Left kidney (tissue), 2 donors: Measurements from ENCODE around the gene BBS4. TPM values are rescaled to one million over a fixed set of nuclear protein-coding genes. Genes with fewer than 3 reads are reported as not detected.
"Not testable (repeated sequence)": the region's sequence is repeated elsewhere in the genome, so short reads cannot be mapped to it uniquely, and the experiment has no call there.

Experiments used
- DNase-seq: peaks from one replicate; pipeline ENCODE4 v3.0.0-alpha.2; 2013
- polyA plus RNA-seq: library from polyadenylated mRNA; unstranded; fragments of 120-200 nt; gene quantifications from one replicate; pipeline ENCODE4 v1.2.1, GENCODE V29; 2013; ENCODE audit not compliant: insufficient read length

BBS4 gene
- polyA plus RNA-seq, 1 donor = 56.3 TPM

DNA sequence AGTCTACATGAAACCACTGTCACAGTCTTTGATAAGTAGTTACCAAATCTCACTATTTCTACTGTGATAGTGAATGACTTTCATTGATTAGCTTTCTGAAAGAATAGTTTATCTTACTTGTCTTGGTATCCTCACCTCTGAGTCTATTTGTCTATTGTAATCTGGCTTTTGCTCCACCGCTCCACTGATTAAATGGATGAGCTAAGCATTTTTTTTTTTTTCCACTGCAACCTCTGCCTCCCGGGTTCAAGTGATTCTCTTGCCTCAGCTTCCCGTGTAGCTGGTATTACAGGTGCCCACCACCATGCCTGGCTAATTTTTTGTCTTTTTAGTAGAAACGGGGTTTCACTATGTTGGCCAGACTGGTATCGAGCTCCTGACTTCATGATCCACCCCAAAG is 12.9 kb downstream of the BBS4 start:
- DNase-seq = no peak

DNA sequence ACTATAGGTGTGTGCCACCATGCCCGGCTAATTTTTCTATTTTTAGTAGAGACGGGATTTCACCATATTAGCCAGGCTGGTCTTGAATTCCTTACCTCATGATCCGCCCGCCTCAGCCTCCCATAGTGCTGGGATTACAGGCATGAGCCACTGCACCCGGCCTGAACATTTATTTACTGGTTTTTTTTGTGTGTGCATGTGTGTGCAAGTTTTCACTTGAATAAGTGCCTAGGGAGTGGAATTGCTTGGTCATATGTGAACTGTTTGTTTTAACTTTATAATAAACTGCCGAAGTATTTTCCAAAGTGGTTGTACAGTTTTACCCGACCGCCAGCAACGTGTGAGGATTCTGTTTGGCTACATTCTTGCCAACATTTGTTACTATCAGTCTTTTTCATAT is 14.1 kb downstream of the BBS4 start:
- no peak for DNase-seq

- DNase-seq = no peak
Measured at GRCh38 chr15:72706266-72706665, 20.3 kb downstream of the BBS4 start.

- not testable (repeated sequence) for DNase-seq
Measured at GRCh38 chr15:72708551-72709303, 22.7 kb downstream of the BBS4 start.

DNA sequence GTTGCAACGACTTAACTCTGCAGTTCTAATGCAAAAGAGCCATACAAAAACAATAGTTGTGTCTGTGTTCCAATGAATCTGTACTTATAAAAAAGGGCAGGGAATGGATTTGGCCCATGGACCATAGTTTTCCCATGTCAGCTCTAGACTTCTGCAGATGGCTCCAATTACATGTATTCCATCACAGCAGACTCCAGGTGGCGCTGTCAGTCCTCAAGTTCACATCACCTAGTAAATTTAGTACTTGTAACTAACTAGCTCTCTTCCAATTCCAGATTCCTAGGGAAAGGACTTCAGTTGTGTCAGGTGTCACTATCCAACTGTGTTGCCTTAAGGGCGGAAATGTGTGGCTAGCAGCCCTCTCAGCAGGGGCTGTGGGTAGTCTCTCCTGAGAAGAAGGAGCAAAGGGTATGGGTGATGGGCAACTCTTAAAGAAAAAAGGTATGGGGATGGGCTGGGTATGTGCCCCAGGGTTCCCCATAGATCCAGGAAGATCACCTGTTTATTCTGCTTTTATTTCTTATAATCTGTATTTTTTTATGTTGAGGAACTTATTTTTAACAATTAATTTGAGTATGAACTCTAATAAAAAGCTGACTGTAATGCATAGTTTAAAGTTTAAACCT is 36.2 kb downstream of the BBS4 start:
- DNase-seq = peak; percentile 54

GRCh38 chr15:72724028-72724427 is 38.0 kb downstream of the BBS4 start:
- DNase-seq = no peak

DNA sequence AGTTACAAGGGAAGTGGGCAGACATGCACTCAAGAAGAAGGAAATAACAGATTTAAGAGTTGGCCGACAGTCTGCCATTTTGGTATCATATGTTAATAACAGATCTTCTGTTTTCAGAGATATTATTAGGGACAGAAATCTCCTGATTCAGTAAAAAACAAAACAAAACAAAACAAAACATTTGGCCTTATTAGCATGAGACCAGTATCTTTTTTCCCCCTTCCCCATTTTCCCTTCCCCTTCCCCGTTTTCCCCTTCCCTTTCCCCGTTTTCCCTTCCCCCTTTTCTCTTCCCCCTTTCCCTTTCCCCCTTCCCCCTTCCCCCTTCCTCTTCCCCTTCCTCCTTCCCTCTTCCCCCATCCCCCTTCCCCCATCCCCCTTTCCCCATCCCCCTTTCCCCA is 39.4 kb downstream of the BBS4 start:
- DNase-seq = no peak

GRCh38 chr15:72725851-72726250 is 39.8 kb downstream of the BBS4 start:
- DNase-seq = not testable (repeated sequence)

DNA sequence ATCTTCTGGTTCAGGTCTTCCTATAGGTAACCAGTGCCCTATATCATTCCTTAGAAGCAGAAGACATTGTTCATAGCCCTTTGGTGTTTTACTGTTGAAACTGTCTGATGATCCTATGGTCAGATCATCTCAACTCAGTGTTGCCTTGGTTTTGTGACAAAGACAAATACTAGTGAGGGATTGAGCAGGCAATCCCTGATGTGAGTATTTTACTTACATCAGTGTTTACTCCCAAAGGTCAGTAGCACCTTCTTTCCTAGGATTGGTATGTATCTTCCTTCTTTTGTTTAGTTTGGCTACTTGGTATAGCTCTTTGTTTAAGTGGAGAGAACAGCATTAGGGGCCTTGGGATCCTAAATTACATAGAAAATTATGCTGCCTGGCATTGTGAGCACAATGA is 41.1 kb downstream of the BBS4 start:
- no peak for DNase-seq

- DNase-seq = not testable (repeated sequence)
Measured at GRCh38 chr15:72728249-72728648, 42.2 kb downstream of the BBS4 start.

DNA sequence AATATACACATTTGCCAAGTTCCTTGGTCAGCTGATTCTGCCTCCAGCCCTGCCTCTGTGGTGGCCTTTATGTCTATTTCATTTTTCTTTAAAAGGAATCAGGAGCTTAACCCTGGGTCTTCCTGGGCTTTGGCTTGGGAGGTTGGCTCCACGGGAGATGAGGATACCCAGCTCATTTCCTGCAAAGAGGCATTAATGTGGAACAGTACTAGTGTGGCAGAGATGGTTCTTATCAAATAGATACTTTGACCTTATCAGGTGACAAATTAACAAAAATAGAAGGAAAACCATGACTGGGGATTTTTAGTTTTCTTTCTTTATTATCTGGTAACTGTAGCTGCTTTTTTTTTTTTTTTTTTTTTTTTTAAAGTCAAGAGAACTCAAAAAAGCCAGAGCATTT is 42.8 kb downstream of the BBS4 start:
- DNase-seq = no peak

DNA sequence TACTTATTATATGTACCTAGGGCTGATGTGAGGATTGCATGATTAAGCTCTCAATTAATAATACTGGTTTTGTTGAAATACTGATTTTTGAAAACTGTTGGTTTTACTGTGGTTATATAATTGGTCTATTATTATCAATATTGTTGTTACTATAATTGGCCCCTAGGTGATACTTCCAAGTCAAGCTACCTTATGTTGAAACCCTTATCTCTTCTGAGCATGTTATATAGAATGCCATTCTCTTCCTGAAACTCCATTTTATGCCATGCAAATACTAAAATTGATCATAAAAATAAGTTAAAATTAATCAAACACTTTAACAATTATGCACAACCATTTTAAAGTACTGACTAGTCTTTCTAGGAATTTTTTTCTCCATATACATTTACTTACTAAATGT is 46.1 kb downstream of the BBS4 start:
- no peak for DNase-seq

DNA sequence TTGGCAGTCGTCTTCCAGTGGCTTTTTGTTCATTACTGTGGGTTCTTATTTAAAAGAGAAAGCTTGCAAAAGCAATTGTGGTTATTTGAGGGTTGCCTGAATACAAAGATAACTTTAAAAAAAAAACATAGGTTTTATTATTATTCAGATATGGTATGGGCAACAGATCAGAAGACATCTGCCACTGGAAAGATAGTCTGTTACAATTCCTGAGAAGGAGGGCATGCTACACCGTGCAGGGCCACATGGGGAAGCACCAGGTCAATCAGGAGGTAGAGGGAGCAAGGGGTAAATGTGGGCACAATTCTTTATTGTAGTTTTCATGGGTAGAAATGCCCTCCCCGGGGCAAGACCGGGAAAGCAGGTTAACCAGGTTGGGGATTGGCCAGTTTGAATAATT is 46.5 kb downstream of the BBS4 start:
- DNase-seq = no peak

GRCh38 chr15:72733941-72734738 is 48.1 kb downstream of the BBS4 start:
- DNase-seq = no peak

GRCh38 chr15:72735111-72735510 is 49.1 kb downstream of the BBS4 start:
- DNase-seq = no peak

- DNase-seq = no peak
Measured at GRCh38 chr15:72737061-72737460, 51.1 kb downstream of the BBS4 start.

DNA sequence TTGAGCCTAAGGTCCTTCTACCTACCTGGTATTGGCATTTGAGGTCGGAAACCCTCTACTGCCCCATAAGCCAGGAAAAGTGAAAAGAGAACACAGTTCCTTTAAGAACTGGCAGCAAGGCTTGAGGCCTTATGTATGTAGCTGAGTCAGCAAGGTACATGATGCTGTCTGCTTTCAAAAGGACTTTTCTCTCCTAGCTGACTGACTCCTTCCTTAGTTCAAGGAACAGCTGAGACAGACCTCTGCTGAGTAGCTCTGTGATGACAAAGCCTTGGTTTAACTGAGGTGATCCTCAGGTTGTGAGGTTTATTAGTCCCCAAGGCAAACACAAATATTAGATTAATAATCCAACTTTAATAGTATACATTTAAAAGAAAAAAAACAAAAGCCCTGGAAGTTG is 51.7 kb downstream of the BBS4 start:
- no peak for DNase-seq

DNA sequence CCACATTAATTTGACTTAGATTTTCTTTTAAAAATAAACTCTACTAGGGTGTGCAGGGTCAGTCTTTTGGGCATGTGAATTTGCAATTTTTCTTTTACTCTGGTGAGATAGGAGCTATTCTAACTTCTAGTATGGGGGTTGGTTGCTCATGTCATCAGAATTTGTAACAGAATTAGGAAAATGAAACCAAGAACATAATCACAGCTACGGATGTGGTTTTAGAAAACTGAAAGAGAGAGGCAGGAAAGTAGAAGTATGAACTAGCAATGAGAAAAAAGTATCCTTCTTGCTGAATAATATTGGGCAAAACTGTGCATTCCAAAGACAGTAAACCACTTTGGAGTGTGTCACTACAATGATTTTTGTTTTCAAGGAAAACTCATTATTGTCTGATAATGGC is 54.2 kb downstream of the BBS4 start:
- no peak for DNase-seq

DNA sequence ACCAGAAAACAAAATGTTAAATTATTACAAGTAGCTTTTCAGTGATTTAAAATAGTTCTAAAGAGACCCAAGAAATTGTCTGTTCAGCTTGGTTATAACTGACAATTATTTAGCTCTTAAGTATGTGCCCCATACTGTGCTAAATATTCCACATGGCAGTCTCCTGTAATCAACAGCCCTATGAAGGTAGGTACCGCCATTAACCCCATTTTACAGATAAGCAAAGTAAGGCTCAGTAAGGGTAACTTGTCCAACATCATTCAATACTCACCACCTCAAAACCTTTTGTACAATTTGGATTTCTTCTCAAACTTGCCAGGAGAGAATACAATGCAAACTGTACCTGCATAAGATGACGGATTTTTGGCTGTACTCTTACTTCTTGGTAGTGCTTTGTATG is 63.7 kb downstream of the BBS4 start:
- DNase-seq = no peak

DNA sequence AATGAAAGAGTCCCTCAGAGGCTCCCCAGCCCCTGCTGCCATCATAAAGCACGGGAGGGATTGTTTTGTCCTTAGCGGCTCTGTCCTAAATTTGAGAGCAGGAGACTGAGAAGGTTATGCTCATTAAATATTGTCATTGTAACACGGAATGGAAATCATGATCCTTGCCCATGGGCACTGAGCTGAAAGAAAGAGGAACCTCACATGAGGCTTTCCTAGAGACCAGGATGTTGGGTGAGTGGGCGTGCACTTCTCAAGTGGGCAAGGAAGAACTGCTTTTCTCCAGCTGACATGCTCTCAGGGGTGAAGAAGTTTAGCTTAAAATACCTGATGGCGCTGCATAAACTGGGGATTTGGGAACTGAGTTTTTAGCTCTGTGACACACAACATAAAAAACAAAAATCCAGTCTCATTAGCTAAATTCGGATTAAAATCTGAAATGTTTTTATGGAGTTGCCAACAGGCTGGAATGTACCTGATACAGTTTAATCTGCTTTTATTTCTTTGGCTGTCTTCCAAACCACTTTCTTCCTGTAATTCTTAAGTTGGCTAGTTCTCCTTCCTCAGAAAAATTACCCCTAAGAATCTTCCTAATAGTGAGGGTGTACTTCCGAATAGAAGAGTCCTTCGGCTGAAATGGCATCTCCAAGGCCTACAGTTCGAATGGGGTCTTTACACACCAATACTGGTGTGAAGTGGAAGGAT is 65.9 kb downstream of the BBS4 start:
- no peak for DNase-seq

DNA sequence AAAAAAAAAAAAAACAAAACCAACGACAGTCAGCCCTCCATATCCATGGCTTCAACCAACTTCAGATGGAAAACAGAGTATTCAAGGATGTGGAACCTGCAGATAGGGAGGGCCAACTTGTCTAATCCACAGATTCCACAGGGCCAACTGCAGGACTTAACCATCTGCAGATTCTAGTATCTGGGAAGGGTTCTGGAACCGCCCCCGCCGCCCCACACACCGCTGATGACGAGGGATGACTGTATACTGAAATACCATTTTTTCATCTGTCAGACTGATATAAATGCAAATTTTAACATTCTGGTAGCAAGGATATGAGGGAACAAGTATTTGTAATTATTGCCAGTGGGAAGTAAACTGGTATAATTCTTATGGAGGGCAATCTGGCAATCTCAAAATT is 68.1 kb downstream of the BBS4 start:
- no peak for DNase-seq

- no peak for DNase-seq
Measured at GRCh38 chr15:72758182-72758581, 72.2 kb downstream of the BBS4 start.
